B cell (primary cell): ENCODE results near the gene TMEM231. TPM values are rescaled to one million over a fixed set of nuclear protein-coding genes. Genes with fewer than 3 reads are reported as not detected.
"Not testable (repeated sequence)": the region's sequence is repeated elsewhere in the genome, so short reads cannot be mapped to it uniquely, and the experiment has no call there.

Source experiments
- ATAC-seq: fragments of 200-7000 bp; cut with Tn5 transposase; one replicate; pipeline ENCODE4 v1.10.0; 2021; ENCODE audit warnings: low read depth, mild to moderate bottlenecking, moderate number of reproducible peaks, moderate library complexity
- CTCF ChIA-PET: fragments of 350-600 bp; sonication (Branson Sonifier 250); formaldehyde crosslinking; loops from one replicate; lab custom pipeline; 2021; ENCODE audit warnings: antibody characterized with exemption, inconsistent platforms; lab: Charles Lee
- POLR2A ChIA-PET: fragments of 350-600 bp; sonication (Branson Sonifier 250); formaldehyde crosslinking; loops from one replicate; lab custom pipeline; 2021; ENCODE audit warnings: antibody characterized with exemption; lab: Charles Lee
- DNase-seq: peaks from one replicate; pipeline ENCODE4 v3.0.0; 2013
- H2AFZ ChIP-seq: 2 replicates; pipeline ENCODE4 v1.6.1; 2012; ENCODE audit warnings: mild to moderate bottlenecking, low read depth, low read length; ENCODE audit not compliant: insufficient read depth, poor library complexity, severe bottlenecking
- H3K27ac ChIP-seq, 2 donors: 1 replicate in 1 of 2; 2 replicates in 1 of 2; pipeline ENCODE4 v1.5.1; 2012 to 2013; ENCODE audit warnings: low read length in 2 of 2, mild to moderate bottlenecking in 2 of 2, moderate library complexity in 1 of 2
- H3K27me3 ChIP-seq, 4 experiments: fragments of 200-600 bp in 1 of 4; sonication (generic) in 1 of 4; replicated peaks in 1 of 4; 1 replicate in 2 of 4; 2 replicates in 2 of 4; pipeline versions ENCODE4 v1.6.1 to v1.7.0; 2013 to 2016; ENCODE audit warnings: low read length in 3 of 4, mild to moderate bottlenecking in 2 of 4, mixed read lengths in 1 of 4, moderate library complexity in 1 of 4; ENCODE audit not compliant: insufficient read depth in 4 of 4, control insufficient read depth in 3 of 4; ENCODE audit errors: control extremely low read depth in 1 of 4
- H3K36me3 ChIP-seq, 2 experiments: replicated peaks in 1 of 2; 1 replicate in 1 of 2; 2 replicates in 1 of 2; pipeline versions ENCODE4 v1.6.1 to v1.7.1; 2013; ENCODE audit warnings: low read length in 1 of 2; ENCODE audit not compliant: insufficient read depth in 2 of 2, control insufficient read depth in 1 of 2; ENCODE audit errors: control extremely low read depth in 1 of 2, extremely low read depth in 1 of 2
- H3K4me1 ChIP-seq, 2 donors: fragments of 200-600 bp in 1 of 2; sonication (generic) in 1 of 2; 1 replicate in 1 of 2; 2 replicates in 1 of 2; pipeline versions ENCODE4 v1.5.1 to v1.6.1; 2013 to 2017; ENCODE audit warnings: low read length in 2 of 2; ENCODE audit not compliant: control insufficient read depth in 2 of 2, insufficient read depth in 2 of 2
- H3K4me2 ChIP-seq: replicated peaks from 2 replicates; pipeline ENCODE3; 2012; ENCODE audit warnings: mild to moderate bottlenecking, low read depth, low read length; ENCODE audit not compliant: poor library complexity, severe bottlenecking
- H3K4me3 ChIP-seq, 5 experiments: fragments of 200-600 bp in 1 of 5; sonication (generic) in 1 of 5; 1 replicate in 3 of 5; 2 replicates in 2 of 5; pipeline versions ENCODE4 v1.5.1 to v1.7.0; 2011 to 2016; ENCODE audit warnings: low read length in 4 of 5, mild to moderate bottlenecking in 4 of 5, low read depth in 2 of 5, control low read depth in 1 of 5, moderate library complexity in 1 of 5; ENCODE audit not compliant: insufficient read depth in 1 of 5; ENCODE audit errors: control extremely low read depth in 1 of 5, extremely low read depth in 1 of 5
- H3K79me2 ChIP-seq: fragments of 200-600 bp; sonication (generic); one replicate; pipeline ENCODE4 v1.6.0; 2016; ENCODE audit warnings: low read length; ENCODE audit not compliant: control insufficient read depth, insufficient read depth
- H3K9ac ChIP-seq: fragments of 200-600 bp; sonication (generic); 2 replicates; pipeline ENCODE4 v1.6.1; 2017; ENCODE audit warnings: mild to moderate bottlenecking, low read length, moderate library complexity
- H3K9me3 ChIP-seq, 3 donors: one replicate each; pipeline versions ENCODE4 v1.6.1 to v1.7.1; 2013; ENCODE audit warnings: low read length in 2 of 3; ENCODE audit not compliant: control insufficient read depth in 2 of 3, insufficient read depth in 1 of 3; ENCODE audit errors: control extremely low read depth in 1 of 3
- H4K20me1 ChIP-seq: 2 replicates; pipeline ENCODE4 v1.6.0; 2012; ENCODE audit warnings: mild to moderate bottlenecking, low read length; ENCODE audit not compliant: insufficient read depth, control insufficient read depth, poor library complexity, severe bottlenecking
- H3K27ac Mint-ChIP-seq: one replicate; pipeline ENCODE4 v1.8.0; 2021; ENCODE audit warnings: mixed read lengths
- H3K27me3 Mint-ChIP-seq: one replicate; pipeline ENCODE4 v1.8.0; 2021; ENCODE audit warnings: mixed read lengths
- H3K4me1 Mint-ChIP-seq: one replicate; pipeline ENCODE4 v1.8.0; 2021; ENCODE audit warnings: mixed read lengths
- H3K4me3 Mint-ChIP-seq: one replicate; pipeline ENCODE4 v1.8.0; 2021; ENCODE audit warnings: mixed read lengths
- H3K9me3 Mint-ChIP-seq: one replicate; pipeline ENCODE4 v1.8.0; 2022; ENCODE audit warnings: mixed read lengths; ENCODE audit not compliant: insufficient read depth
- CTCF ChIP-seq: fragments of 200-600 bp; IDR thresholded peaks from one replicate; pipeline ENCODE4 v1.8.0; 2022; ENCODE audit warnings: antibody characterized with exemption, mild to moderate bottlenecking
- EZH2 ChIP-seq: IDR thresholded peaks from 2 replicates; pipeline ENCODE4 v1.6.1; 2012; ENCODE audit warnings: borderline replicate concordance, low read depth, mild to moderate bottlenecking, moderate library complexity, low read length; ENCODE audit not compliant: insufficient read depth, poor library complexity, severe bottlenecking
- WGBS: methylation state at CpG from one replicate; pipeline ENCODE4 v1.1.5; 2013; ENCODE audit warnings: missing lambda C conversion rate; ENCODE audit not compliant: insufficient coverage; 5-methylcytosine and 5-hydroxymethylcytosine counted together
- intact Hi-C: fragments of 100-400 bp; cut with micrococcal nuclease; formaldehyde crosslinking; loops from one replicate; pipeline ENCODE4 v1.10.0; 2022
- polyA plus RNA-seq: library from polyadenylated mRNA; depleted of rRNA; stranded (reverse); fragments of >200 nt; gene quantifications from 2 replicates; pipeline ENCODE4 v1.2.3, GENCODE V29; 2012
- total RNA-seq, 2 donors: library from RNA; stranded (reverse); fragments of 120-200 nt in 1 of 2; gene quantifications; 1 replicate in 1 of 2; 2 replicates in 1 of 2; pipeline versions ENCODE4 v1.2.3 to v1.2.4, GENCODE V29; 2013 to 2022

Gene TMEM231
- total and polyA plus RNA-seq, 2 donors (not counting 1 experiment from before 2014, with no cell fraction given) = 4.2 to 6.0 TPM

GRCh38 chr16:75546293-75546692 lies 9.8 kb downstream of the TMEM231 start:
- intact Hi-C loops = no loop called here
- POLR2A ChIA-PET = no interaction called here
- Histone ChIP-seq H2AFZ (no peak overlapping the region), H3K36me3 (no peaks in the 10 kb centered on the region), H3K4me3 (no peak overlapping the region), H3K27me3 (no peaks in the 10 kb centered on the region), H3K4me1 (peaks cover 6 to 9% of the 10 kb centered on the region in 2 donors), H3K9ac (no peak overlapping the region), H3K27ac (no peak overlapping the region), H4K20me1 (no peaks in the 10 kb centered on the region), H3K9me3 (no peaks in the 10 kb centered on the region), H3K79me2 (no peaks in the 10 kb centered on the region), H3K4me2 (no peak overlapping the region)
- 99% methylated on average over 7 of the region's 7 CpGs for WGBS
- Mint-ChIP-seq H3K27me3 (no peaks in the 10 kb centered on the region), H3K27ac (no peak overlapping the region), H3K9me3 (no peaks in the 10 kb centered on the region), H3K4me3 (no peak overlapping the region), H3K4me1 (peaks cover 9% of the 10 kb centered on the region)
- no peak for DNase-seq
- no peak for ATAC-seq
- CTCF ChIA-PET = interaction anchor here (0.7 kb wide), 1 partner anchor 29 kb away, joined by 3 read pairs; no protein-coding TSS in a partner anchor
- TF ChIP-seq EZH2 (no peak), CTCF (no peak)

GRCh38 chr16:75545879-75546278 lies 10.2 kb downstream of the TMEM231 start:
- H3K4me3 ChIP-seq, H3K27ac ChIP-seq, H3K27ac Mint-ChIP-seq, intact Hi-C loops, H3K4me3 Mint-ChIP-seq, H3K9me3 Mint-ChIP-seq, H2AFZ ChIP-seq, ATAC-seq, H4K20me1 ChIP-seq, H3K79me2 ChIP-seq, H3K36me3 ChIP-seq, CTCF ChIA-PET, H3K4me1 ChIP-seq, DNase-seq, H3K4me2 ChIP-seq, H3K9me3 ChIP-seq, H3K27me3 ChIP-seq, POLR2A ChIA-PET, H3K4me1 Mint-ChIP-seq, H3K27me3 Mint-ChIP-seq, H3K9ac ChIP-seq: not testable (repeated sequence)
- no CpG with 5 or more reads among the region's 1 CpG for WGBS

GRCh38 chr16:75542462-75542861 lies 13.6 kb downstream of the TMEM231 start:
- H3K27ac ChIP-seq, H3K79me2 ChIP-seq, H3K4me3 ChIP-seq, H2AFZ ChIP-seq, DNase-seq, H3K27me3 Mint-ChIP-seq, H3K4me2 ChIP-seq, H3K9ac ChIP-seq, intact Hi-C loops, H3K9me3 ChIP-seq, H3K9me3 Mint-ChIP-seq, H3K4me1 ChIP-seq, CTCF ChIA-PET, H3K27me3 ChIP-seq, H3K4me3 Mint-ChIP-seq, H4K20me1 ChIP-seq, H3K4me1 Mint-ChIP-seq, ATAC-seq, H3K27ac Mint-ChIP-seq, POLR2A ChIA-PET, H3K36me3 ChIP-seq: not testable (repeated sequence)
- 100% methylated on average over 1 of the region's 8 CpGs for WGBS
